ENCODE measurements around the gene GUCY1A2.
"Not testable (repeated sequence)": the region's sequence is repeated elsewhere in the genome, so short reads cannot be mapped to it uniquely, and the experiment has no call there.

GUCY1A2 gene

DNA sequence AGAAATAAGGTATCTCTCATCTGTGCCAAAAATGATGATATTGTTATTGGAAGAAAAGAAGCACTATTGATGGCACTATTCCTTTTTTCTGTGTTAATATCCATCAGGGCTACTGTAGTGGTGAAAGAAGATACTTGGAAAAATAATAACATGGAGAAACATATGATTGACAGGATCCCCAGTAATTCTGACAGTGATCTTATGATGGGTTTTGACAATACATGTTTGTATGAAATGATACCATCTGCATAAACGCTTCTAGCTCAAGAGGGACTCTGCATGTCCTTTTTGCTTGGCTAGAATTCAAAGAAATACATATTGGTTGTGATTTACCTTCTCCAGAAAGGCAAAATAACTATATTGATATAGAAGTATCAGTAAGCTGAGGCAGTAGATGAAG is 178.1 kb downstream of the GUCY1A2 start:
- DNase-seq (ENCODE audit: low read depth in 2 of 2) = no peak

DNA sequence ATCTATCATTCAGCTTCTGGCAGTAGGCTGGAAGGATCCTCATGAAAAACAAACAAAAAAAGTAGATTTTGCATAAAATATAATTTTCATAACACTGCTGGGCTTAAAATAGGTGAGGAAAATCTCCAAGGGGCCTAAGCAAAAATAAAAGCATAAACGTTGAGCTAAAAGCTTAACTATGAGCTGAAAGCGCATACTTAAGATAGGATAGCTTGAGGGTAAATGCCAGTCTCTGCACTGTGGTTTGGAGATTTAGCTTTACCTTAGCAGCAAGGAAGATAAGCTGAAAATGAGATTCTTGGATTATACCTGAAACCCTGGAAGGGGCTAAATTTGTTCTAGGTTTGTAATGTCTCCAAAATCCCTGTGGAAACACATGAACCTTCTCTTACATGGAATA is 183.7 kb downstream of the GUCY1A2 start:
- DNase-seq (ENCODE audit: low read depth in 2 of 2) = no peak

DNA sequence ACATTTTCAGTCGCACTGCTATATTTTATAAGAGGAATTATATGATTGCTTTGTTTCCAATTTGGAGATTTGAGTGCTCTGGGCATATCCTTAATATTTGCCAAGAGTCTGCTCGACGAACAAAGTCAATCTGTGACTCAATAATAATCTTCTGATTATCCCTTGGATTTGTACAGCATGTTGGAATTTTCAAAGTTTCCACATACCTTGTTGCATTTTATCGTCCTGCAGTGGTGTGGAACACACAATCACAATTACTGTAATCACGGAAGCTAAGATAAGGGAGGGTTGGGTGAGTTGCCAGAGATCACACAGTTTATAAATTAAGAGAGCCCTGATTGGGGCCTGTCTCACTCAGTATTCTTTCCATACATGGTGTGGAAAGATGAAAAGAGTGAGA is 189.3 kb downstream of the GUCY1A2 start:
- no peak for DNase-seq (ENCODE audit: low read depth in 2 of 2)

DNA sequence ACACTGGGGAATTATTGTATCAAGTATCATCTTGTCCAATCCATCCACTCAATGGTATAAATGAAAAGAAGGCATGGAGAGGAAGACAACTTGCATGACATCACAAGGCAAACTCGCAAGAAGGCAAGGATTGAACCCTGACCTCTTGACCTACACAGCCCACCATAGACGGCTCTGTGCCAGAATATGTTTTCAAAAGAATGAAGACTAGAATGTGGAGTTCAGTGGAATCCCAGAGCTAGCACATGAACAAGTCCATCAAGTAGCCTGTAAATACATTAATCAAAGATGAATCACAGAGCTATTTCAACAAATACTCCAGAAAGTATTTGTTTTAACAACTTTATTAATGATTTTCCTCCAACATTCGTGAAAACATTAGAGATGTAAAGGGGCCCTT is 189.7 kb downstream of the GUCY1A2 start:
- no peak for DNase-seq (ENCODE audit: low read depth in 2 of 2)

DNA sequence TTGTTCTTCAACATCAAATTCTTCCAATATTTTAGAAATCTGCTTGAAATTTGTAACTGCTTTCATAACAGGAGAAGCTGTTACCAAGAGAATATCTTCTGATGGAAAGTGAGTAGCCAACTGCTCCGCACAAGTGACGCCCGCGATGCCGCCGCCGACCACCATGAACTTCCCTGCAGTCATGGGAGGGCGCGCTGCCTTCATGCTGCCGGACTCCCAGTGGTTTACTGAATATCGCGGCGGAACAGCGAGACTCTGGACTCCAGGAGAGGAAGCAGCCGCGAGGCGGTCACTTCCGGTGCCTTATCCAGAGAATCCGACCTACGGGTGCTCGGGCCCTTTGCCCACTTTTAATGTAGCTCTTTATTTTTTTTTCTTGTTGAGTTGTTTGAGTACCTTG is 190.6 kb downstream of the GUCY1A2 start:
- DNase-seq (ENCODE audit: low read depth in 2 of 2) = no peak

DNA sequence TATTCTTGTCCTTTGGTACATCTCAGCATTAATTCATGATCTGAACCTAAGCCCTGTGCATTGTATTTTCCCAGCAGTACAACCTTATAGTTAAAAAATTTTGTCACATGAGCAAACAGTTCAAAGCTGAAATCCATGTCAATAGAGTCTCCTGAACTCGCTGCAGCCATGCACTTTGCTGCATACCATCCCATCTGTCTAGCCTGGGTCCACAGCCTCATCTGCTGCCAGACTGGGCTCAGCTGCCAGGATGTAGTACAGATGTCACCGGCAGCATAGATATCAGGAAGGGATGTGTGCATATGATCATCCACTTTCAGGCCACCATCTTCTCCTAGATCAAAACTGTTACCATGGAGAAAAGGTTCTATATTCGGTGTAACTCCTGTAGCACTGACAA is 191.7 kb downstream of the GUCY1A2 start:
- DNase-seq (ENCODE audit: low read depth in 2 of 2) = not testable (repeated sequence)

DNA sequence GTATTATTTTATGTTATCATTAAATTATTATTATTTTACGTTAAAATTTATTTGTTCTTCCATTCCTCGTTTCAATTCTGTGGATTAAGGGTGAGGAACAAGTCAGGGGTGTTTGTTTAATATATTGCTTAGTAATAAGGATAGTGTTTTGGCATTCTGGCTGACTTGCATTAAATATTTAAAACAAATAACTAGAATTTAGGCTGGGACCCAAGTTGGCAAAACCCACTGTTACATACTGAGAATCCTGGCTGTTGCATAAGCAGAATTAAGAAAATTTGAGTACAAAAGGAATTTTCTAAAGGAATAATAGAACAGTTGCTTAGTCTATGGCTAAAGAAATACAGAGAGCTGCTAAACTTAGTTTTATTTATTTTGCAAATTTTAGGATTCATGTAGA is 196.4 kb downstream of the GUCY1A2 start:
- no peak for DNase-seq (ENCODE audit: low read depth in 2 of 2)

DNA sequence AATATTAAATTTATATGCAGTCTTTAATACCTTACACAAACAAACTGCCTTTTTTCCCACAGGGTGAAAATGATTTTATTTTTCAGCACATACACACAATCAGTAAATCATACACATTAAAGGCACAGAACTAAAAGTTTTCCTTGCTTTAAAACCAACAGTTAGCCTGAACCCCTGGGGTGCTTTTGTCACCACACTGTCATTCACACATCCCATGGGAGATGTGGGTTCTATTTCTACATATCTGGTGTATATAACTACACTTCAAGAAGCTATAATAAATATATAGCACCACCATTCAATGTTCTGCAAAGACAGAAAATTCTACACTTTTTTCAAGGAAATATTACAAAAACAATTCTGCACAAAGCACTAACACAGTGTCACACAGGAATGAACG is 197.0 kb downstream of the GUCY1A2 start:
- no peak for DNase-seq (ENCODE audit: low read depth in 2 of 2)

DNA sequence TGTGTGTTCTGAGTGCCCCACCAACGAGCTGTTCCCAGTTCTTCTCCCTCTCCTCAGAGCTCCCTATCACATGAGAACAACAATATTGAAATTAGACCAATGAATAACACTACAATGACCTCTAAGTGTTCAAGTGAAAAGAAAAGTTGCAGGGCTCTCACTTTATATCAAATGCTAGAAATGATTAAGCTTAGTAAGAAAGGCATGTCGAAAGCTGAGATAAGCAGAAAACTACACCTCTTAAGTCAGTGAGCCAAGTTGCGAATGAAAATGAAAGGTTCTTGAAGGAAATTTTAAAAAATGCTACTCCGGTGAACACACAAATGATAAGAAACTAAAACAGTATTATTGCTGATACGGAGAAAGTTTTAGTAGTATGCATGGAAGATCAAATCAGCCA is 199.8 kb downstream of the GUCY1A2 start:
- no peak for DNase-seq (ENCODE audit: low read depth in 2 of 2)

DNA sequence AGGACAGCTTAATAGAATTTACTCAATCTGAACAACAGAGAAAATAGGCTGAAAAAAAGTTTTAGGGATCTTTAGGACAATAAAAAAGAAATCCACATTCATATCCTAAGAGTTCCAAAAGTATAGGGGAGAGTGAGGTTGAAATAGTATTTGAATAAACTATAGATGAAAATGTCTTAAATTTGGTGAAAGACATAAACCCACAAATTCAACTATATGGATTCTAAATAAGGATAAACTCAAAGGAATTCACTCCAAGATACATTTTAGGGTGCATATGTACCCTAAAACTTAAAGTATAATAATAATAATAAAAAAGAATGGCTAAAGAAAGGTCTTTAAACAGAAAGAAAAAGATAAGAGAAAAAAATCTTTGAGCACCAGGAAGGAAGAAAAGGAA is 203.1 kb downstream of the GUCY1A2 start:
- no peak for DNase-seq (ENCODE audit: low read depth in 2 of 2)

DNA sequence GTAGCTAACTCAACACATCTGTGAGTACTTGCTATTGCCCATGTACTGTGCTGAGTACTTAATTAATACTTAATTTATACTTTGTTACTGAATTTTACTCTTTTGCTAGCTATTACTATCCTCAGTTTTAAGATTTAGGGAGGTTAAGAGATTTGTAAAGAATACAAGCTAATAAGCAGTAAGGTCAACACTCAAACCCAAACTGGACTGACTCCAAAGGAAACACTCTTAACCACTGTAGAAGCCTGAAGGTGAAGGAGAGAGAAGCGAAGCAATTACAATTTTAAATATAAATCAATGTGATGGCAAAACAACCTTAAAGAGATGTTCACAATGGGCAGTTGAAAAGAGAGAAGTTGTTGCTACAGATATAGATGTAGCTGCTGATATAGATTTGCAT is 204.5 kb downstream of the GUCY1A2 start:
- DNase-seq (ENCODE audit: low read depth in 2 of 2) = no peak

DNA sequence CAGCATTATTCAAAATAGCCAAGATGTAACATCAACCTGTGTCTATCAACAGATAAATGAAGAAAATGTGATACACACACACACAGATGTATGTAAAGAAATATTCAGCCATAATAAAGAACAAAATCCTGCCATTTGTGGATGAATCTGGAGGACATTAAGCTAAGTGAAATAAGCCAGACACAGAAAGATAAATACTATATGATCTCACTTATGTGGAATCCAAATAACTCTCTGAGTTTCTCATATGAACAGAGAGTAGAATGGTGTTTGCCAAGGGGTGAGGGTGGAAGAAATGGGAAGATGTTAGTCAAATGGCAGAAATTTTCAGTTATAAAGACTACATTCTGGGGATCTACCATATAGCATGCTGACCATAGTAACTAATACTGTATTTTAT is 224.2 kb downstream of the GUCY1A2 start:
- no peak for DNase-seq (ENCODE audit: low read depth in 2 of 2)

DNA sequence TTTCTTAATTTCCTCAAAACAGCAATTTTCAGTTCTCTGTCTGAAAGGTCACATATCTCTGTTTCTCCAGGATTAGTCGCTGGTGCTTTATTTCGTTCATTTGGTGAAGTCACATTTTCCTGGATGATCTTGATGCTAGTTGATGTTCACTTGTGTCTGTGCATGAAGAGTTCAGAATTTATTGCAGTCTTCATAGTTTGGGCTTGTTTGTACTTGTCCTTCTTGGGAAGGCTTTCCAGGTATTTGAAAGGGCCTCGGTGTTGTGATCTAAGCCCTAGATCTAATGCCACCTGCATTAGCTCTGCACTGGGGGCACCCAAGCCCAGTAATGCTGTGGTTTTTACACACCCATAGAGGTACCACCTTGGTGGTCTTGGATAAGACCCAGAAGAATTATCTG is 228.9 kb downstream of the GUCY1A2 start:
- DNase-seq (ENCODE audit: low read depth in 2 of 2) = no peak

DNA sequence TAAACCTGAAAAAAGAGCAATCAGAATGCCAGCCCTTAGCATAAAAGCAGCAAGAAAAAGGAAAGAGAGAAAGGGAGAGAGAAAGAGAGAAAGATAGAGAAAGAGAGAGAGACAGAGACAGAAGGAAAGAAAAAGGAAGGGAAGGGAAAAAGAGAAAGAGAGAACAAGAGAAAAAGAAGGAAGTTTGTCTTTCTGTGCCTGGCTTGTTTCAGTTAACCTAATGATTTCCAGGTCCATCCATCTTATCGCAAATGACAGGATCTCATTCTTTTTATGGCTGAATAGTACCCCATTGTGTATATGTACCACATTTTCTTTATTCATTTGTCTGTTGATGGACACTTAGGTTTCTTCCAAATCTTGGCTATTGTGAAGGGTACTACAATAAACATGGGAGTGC is 230.8 kb downstream of the GUCY1A2 start:
- no peak for DNase-seq (ENCODE audit: low read depth in 2 of 2)

DNA sequence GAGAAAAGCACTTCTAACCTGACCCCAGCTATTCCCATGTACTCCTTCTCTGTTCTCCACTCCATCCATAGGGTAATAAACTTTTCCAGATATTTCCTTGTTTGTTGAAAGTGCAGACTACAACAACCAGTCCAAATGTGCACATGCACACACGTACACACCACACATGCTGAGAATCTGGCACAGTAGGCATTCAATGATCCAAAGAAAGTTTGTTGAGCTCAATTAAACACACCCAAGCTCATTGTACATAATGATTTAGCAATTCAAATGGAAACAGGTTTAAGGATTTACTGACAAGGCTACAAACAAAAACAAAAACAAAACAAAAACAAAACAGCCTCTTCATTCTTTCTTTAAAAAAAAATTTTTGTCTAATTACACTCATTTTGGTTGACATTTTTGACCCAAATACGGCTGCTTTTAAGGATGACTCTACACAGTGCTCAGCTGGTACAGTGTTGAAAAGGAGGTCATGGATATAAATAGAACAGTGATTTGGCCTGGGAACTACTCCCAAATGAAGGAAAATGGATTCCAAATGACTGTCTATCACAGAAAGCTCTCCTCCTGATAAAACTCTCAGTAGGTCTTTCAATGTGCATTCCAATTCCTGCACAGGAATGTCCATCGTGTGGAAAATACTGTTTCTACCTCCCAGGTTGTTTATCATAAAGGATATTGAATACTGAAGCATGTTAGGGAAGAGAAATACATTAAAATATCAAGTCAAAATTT is 232.2 kb downstream of the GUCY1A2 start:
- DNase-seq (ENCODE audit: low read depth in 2 of 2) = no peak

DNA sequence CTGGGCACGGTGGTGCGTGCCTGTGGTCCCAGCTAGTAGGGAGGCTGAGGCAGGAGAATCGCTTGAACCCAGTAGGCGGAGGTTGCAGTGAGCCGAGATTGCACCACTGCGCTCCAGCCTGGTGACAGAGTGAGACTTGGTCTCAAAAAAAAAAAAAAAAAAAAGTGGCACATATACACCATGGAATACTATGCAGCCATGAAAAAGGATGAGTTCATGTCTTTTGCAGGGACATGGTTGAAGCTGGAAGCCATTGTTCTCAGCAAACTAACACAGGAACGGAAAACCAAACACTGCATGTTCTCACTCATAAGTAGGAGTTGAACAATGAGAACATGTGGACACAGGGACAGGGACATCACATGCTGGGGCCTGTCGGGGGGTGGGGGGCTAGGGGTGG is 241.0 kb downstream of the GUCY1A2 start:
- DNase-seq (ENCODE audit: low read depth in 2 of 2) = not testable (repeated sequence)

DNA sequence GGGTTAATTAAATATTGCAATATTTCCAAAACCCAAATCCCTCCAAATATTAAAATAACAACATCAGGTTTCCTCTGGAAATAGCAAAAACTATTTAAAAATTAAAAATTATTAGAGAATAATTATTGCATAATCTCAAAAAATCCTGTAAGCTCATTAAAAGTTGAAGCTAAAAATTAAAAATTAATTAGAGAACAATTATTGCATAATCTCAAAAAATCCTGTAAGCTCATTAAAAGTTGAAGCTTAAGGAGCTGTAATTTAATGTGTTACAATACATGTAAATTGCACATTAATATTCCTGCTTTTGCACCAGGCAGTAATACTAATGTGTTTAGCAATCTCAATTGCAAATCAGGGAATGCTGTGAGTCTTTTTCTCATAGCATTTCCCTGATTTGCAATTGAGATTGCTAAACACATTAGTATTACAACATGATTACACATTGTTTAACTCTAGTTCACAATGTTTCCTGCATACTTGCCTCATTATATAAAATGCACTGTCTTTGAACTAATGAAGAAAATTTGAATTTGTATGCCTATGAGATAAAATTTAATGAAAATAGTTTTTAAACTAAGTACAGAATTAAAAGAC is 247.7 kb downstream of the GUCY1A2 start:
- no peak for DNase-seq (ENCODE audit: low read depth in 2 of 2)

DNA sequence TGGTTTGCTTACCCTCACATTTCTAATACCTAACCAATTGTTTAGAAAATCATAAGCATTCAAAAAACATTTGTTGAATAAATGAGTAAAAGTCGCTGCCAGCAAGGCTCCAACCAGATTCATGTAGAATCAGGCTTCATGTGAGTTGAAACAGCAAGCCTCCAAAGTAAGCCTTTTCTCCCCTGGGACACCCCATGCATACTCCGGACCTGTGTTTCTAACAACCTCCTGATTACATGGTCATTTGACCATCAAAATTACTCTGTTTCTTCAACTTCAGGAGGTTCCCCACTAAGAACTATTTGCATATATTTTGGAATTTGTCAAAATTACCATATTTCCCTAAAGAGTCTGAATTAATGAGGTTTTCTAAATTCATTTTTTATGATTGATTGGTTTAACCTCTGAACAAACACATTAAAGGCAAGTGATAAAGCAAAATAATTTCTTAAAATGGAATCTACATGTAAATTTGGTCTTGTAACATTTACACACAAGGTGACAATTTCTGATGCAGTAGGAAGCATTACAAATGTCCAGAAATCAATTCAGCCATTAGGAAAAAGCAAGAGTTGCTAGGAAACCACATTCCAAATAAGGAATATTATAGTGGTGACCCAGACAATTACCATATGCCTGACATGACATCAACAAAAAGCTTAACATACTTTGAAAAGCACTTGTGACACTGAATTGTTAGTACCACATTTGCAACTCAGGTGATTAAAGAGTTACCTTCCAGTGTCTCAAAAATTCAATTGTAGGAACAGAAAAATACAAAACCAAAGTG is 252.6 kb downstream of the GUCY1A2 start:
- DNase-seq (ENCODE audit: low read depth in 2 of 2) = no peak

DNA sequence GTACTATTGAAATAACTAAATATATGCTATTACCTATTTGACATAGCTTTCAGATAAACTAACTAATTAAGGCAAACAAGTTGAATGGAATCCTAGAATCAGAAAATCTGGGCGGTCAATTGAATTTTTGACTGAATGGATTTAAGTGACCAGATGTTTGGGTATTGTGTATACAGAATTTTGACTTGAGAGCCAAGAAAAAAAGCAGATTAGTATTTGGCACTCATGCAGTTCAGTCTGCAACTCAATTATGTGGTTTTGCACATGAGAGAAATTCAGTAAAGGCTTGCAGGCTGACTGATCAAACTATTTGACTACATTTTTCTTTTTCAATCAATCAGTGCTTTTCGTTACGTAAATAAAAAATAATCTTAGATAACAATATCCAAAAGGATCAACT is 254.8 kb downstream of the GUCY1A2 start:
- DNase-seq (ENCODE audit: low read depth in 2 of 2) = no peak

DNA sequence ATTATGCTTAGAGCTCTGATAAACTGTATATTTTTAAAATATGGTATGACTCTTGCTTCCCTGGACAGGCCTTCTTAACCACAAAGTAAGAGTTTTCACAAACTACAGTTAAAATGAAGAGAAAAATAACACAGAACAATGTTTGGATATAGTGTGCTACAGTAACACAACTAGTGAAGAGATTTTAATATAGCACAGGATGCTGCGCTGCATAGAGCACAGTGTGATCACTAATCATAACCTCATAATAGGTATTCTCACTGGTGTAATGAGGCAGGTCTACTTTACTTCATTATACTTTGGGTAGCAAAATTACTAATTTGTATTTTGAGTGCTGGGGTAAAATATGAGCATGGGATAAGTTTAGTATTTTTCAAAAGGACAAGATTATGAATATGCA is 256.5 kb downstream of the GUCY1A2 start:
- no peak for DNase-seq (ENCODE audit: low read depth in 2 of 2)

DNA sequence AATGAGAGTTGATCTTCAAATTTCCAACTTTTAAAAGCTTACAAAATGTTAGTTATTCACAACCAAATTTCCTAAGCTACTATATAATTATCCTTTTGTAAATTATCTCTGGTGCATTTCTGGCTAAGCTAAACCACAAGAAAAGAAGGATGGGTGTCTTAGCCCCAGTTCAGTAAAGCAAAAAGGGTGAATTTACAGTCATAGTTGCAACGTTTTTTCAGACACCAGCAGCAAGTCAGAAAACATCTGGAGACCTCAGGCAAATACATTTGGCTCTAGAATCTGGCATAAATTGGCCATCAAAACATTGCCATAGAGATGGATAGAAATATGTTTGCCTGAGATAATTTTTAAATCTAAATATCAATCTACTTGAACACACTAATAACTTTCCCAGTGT is 257.0 kb downstream of the GUCY1A2 start:
- DNase-seq (ENCODE audit: low read depth in 2 of 2) = no peak

DNA sequence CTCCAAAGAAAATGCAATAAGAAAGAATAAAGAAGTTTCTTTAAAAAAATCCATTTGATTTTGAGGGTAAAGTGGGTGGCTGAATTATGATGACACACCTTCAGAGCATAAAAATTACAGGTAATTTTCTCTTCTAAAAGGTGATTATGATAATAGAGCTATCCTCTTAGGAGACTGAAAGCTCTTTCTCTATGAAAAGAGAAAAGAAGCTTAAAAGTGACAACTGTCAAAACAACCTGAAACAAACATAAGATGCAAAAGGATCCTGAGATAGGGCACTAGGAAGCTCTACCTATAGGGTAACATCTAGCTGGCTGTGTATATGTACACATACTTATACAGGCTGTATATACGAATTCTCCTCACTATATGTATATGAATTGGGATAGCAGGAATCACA is 270.2 kb downstream of the GUCY1A2 start:
- DNase-seq (ENCODE audit: low read depth in 2 of 2) = no peak

DNA sequence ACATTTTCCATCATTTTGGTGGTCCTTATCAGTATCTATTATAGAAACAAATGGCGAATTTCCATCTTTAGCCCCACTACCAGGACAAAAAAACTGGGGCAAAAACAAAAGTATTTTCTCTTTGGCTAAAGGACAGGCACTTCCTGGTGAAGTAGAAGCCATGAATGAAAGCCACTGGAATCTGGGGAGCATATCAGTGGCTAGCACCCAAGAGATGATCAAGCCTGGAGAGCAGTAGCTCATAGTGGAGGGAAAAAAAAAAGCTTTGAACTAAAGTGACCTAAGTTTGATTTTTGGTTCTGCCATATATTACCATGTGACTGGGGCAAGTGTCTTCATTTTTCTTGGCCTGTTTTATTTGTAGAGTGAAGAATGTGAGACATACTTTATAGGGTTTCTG is 272.3 kb downstream of the GUCY1A2 start:
- DNase-seq (ENCODE audit: low read depth in 2 of 2) = no peak
